GM19043 (cell line): Measurements from ENCODE around the gene DLGAP3.

Experiments
- ATAC-seq: cut with Tn5 transposase; IDR thresholded peaks from one replicate; pipeline ENCODE4 v1.9.1; 2021; ENCODE audit warnings: low read depth; ENCODE audit not compliant: unreplicated experiment

Gene DLGAP3

DNA sequence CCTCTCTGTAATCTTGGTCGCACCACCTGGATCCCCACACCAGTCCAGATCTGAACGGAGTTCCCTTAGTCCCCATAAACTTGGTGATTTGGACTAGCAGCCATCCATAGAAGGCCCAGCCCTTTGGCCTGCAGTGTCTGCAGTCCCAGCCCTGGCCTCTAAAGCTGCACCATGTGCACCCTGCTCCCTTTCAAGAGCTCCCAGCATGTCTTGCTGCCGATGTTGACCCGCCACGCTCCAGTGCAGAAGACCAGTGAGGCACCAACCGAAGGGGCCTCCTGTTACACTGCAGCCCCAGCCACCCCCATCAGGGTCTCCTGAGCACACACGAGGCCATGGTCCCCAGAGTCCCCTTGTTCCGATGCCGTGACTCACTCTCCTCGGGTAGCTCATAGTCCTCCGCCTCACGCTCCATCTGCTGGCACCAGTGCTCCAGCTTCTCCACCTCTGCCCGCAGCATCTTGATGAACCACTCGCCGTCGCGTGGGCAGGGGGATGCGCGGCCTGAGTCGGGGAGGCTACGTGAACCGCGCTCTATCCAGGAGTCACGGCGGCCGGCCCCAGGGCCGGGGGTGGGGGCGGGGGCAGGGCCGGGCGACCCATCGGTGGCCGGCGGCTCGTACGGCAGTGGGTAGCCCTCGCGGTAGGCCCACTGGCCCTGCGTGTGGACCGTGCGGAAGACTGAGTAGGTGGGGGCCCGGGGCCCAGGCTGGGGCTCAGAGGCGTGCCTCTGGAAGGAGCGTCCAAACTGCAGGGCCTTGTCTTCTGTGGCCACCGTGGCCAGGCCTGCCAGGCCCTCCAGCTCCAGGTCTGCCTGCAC is 61.0 kb downstream of the DLGAP3 start:
- no peak for ATAC-seq

DNA sequence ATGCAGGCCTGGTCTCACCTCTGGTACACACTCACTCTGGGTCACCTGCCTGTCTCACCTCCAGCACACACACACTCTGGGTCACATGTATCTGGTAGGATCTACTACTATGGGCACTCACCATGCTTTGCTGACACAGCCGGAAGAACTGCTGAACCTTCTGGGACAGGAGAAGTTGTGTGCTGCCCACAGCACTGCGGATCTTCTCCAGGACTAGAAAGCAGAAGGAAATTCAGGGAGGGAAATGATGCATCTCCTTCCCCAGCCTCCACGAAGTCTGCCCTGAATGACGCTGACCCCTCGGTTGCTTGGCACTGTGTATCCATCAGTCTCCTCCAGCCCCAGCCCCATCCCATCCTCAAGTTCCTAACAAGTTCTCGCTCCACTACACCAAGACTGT is 62.0 kb downstream of the DLGAP3 start:
- no peak for ATAC-seq

DNA sequence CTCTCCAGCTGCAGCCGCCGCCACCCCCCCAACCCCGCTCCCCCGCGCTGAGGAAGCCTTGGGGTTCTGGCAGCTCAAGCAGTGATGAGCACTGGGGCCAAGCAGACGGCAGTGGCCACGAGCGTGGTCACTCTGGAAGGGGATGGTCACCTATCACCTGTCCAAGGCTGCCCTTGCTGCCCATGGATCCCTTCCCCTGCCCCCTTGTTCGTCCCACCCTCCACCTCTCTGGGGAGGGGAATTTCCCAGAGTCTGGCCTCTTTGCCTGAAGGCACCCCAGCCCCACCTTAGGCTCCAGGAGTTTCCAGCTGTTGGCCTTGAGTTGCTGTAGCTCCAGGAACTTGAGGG is 62.7 kb downstream of the DLGAP3 start:
- ATAC-seq: no peak

DNA sequence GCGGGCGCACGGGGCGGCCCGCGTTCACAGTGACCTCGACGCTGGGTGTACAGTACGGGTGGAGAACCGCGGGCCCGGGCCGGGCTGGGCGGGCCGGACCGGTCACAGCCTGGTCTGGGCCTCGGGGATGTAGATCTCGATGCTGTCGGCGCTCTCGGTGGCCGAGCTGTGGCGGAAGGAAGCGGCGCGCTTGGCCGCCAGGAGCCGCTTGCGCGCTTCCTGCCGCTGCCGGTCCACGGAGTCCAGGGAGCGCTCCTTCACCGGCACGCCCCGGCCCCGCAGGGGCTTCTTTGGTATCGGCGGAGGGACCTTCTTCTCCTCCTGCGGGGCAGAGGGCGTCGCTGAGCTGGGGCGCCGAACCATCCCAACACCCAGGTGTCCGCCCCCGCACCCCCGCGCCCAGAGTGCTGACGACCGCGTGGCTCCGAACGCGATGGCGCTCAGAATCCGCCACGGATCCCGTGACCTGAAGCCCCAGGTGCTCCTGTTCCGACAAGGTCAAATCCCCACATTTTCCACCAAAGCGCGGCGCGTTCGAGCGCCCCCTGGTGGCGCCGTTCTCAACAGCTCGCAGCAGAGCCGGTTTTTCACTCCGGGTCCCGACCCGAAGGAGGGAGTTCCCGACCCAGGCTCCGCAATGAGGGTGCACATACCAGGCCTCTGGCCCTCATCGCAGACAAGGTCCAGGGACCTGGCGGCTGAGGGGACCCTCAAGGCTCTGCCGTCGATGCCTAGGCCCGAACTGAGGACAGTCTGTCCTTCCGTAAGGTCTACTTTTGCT is 63.3 kb downstream of the DLGAP3 start:
- ATAC-seq: peak; percentile 62

DNA sequence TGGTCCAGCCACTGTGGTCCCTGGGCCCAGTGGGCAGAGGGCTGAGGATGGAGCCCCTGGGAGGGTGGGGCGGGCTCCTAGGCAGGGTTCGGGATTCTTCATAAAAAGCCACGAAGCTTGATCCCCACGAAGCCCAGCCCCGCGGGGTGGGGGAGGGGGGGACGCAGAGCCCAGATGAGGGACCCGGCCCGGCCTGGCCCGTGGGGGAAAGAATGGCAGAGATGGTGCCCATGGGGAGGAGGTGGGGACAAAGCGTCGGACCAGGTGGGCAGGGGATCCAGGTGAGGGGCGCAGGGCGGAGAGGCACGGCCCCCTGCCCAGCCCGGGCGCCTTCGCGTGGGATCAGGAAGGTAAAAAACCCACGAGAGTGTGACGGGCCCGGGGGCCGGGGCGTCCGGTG is 63.9 kb downstream of the DLGAP3 start:
- ATAC-seq: peak; percentile 7

DNA sequence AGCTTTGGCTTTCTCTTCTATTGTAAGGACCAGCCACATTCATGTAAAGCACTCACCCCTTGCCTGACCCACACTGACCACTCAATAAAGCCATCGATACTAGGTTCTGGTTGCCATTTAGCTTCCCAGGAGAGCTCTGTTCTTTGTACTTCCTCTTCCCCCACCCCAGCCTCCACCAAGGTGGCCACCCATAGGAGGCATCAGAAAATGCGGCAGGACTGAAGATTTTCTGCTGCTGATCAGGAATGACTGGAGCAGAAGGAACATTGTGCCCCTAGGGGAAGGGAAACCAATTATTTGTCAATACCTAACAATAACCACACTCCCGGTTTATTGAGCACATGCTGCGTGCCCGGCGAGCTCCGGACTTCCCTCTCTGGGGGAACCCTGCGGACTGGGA is 64.7 kb downstream of the DLGAP3 start:
- ATAC-seq: no peak

DNA sequence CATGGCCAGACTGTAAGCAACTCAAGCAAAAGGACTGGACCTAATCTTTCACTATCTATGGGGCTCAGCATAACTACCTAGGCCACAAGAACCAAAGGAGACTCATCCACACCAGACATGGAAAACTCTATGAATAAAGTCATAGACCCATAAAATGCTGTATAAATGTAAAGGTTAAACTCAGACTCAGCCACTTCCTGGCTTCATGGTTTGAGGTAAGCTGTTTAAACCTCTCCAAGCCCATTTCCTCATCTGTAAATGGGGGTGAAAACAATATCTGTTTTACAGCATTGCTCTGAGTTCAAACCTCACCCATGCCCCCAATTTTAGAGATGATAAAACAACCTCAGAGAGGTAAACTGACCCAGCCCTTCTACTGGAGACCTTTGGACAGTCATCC is 65.9 kb downstream of the DLGAP3 start:
- ATAC-seq: no peak

DNA sequence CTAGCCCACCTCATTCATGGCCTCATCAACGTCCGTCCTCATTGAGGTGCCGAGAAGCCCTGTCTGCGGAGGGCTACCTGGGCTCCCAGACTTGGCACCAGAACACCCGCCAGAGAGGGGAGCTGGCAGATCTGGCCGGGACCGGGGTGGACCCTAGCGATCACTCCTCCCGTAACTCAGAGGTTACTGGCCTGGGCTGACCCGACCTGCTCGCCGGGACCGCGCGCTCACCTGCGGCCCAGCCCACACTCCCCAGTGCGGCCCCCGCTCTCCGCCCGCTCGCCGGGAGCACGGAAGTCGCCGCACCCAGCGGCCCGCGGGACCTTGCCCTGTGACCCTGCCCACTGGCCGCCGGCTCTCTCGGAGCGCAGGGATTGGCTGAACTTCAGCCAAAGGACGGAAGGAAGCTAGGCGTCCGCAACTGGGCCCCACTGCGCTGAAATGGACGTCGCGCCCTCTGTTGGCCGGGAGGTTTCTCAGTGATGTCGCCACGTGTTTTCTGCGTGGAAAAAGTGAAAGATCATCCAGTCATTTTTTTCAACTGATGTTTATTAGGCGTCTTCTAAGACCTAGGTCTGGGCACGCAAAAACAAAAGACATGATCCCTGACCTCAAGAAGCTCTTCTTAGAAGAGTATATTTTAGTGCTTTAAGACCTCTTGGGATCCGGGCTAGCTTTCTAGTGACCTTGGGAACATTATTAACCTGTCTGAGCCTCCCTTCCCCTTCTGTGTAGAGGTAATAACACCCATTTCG is 69.8 kb downstream of the DLGAP3 start, which contains the start of gene SMIM12:
SMIM12 (minus strand) TSS at position 304 of the 755 bp plus-strand sequence. CDS start 3,772 bp downstream, outside the sequence.
- ATAC-seq: peak; percentile 99

DNA sequence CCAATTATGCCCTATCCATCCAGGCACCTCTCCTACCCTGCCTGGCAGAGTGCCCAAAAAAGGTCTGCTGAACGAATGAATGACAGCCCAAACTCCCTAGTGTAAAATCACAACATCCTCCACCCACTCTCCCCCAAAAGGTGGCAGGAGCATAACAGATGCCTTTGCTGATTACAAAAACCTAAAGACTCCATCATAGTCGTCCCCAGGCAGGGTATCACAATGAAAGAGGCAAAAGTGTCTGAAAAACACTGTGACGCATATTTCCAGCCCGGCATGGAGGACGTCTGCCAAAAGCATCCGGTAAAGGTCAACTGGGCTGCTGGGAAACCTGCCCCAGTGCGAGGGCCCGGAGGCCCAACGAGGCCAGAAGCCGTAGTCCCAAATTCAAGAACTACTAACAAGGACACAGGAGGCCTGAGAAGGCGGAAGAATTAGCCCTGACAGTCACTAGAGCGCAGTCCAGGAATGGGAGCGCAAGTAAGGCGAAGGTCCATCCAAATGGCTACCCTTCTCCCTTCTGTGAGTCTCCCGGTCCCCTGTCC is 70.5 kb downstream of the DLGAP3 start:
- ATAC-seq: peak; percentile 8

DNA sequence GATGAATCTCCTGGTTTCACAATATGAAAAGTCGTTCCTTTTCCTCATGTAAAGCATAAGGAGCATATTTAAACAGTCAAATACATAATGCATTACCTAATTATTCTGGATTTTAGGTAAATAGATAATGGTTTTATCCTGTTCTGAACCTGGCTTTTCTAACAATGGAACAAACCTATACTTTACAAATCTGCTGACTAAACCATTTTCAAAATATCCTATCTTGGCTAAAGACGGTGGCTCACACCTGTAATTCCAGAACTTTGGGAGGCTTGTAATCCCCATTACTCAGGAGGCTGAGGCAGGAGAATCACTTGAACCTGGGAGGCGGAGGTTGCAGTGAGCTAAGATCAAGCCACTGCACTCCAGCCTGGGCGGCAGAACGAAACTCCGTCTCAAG is 72.8 kb downstream of the DLGAP3 start:
- no peak for ATAC-seq

DNA sequence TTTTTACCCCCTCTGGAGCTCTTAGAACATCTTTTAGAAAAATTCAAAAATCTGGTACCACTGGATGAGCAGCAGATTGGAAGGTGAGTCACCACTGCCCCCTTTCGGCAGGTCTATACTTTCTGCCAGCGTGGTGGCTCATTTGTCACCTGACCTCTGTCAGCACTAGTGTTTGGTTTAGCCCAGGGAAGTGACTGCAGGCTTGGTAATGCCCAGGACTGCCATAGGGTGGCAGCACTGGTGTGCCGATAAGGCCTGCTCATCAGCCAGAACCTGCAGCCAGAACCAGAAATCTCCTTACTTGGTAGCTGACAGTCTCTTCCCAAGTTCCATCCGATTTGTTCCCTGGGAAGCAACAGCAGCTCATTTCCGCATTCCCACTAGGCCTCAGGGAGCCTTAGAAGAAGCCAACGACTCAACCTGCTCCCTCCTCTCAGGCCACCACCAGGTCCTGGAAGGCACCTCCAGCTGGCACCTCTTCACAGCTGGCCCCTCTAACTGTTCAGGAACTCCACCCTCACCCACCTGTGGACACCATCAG is 76.7 kb downstream of the DLGAP3 start:
- peak; percentile 95 for ATAC-seq

DNA sequence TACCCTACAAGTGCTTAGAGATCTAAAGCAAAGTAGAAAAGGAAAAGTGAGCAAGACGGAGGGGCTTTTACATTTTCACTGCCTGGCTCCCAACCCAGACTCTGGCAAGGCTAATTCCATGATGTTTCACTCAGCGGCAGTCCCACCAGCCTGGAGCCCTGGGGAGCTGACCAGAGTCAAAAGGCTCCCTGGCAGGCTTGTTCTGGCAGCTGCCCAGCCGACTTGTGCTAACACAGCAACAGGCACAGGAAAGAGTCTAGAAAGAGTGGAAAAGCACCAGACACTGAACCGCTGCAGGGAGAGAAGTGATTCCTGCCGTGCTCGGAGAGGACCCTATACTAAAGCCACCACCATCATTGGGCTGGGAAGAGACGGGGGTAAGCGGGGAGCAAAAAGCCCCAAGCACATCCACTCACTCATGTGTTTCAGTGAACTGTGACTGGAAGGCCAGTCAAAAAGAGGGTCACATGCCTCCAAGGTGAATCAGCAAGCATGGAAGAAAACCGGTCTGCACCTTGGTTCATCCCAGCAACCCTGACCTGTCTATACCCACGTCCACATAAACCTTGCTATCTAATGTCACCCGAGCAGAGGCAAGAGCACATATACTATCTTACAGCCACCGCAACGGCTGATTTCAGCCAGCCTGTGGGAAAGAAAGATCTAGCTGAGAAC is 77.9 kb downstream of the DLGAP3 start:
- no peak for ATAC-seq

DNA sequence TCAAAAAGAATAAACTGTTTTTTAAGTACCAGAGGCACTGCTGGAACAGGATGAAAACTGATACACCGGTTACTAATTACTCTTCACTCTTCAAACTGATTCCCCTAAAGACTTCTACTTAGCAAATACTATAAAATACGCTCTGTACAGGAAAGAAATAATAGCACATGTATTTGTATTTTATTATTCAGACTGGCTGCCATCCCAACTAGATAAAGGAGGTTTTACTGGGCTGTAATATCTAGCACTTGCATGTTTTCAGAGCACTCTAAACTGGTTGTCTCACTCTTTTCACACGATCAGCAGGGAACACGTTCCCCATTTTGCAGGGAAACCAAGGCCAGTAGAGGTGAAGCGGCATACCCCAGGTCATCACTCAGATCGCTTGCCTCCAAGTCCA is 79.1 kb downstream of the DLGAP3 start:
- ATAC-seq: no peak

DNA sequence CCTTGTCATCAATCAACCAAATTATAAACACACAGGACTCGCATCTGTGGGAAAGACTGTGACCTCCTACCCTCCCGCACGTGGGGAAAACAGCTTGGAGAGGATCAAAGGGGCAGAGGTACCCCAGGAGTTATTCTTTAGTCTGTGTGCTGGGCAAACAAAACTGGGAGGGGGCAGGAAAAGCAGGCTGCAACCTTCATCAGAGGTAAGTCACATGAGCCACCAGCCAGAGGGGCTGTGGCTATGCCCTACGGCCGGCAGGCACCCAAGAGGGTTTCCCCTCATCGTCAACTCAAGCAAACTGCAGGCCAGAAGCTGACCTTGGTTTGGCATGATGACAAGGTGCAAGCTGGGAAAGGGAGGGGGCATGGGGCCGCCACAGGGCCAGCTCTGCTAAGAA is 82.4 kb downstream of the DLGAP3 start:
- ATAC-seq: no peak

DNA sequence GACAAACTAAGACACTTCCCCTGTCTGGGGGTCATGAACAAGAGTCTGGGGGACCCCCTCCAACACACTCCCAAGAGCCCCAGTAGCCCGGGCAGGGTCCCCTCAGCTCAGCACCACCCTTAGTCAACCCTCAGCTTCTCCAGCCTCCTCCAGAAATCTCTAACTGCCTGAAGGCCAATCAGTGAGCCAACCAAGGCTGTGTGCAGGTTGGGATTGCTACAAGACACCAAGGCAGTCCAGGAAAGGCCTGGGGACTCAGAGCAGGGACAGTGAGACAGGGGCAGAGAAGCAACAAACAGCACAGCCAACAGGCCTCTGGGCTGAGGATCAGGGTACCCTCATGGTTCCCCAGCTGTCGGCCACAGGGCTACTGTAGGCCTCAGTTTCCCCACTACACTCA is 83.2 kb downstream of the DLGAP3 start:
- no peak for ATAC-seq

DNA sequence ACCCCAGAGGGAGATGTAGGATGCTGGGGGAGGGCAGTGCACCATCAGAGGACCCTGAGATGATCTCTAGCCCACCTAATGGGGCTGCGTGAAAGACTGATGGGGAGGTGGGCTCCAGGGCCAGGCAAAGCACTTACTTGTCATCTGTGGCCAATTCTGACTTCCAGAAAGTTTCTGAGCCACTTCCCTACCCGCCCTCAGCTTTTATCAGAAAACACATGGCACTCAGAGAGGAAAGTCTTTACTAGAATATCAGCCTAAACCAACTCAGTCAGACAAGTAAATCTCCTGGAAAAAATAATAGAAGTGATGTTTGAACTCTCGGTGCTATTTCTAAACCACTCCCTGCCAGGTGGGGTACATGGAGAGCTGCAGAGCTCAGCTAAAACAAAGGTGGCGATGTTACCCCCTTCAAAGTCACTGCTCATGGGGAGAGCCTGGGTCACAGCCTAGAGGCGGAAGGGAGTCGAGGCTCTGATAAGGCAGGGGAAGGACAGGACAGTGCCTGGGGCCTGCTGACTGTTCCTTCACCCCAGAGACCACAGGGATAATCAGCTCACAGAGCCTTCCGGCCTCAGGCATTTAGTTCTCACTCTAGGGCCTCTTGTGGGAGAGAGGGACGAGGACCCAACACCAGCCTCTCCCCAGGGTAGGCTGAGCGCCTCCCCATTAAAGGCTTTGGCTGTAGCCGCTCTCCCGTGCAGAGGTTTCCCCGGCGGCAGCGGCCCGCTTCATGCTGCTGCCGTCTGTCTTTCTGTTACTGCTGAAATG is 84.1 kb downstream of the DLGAP3 start:
- ATAC-seq: no peak

DNA sequence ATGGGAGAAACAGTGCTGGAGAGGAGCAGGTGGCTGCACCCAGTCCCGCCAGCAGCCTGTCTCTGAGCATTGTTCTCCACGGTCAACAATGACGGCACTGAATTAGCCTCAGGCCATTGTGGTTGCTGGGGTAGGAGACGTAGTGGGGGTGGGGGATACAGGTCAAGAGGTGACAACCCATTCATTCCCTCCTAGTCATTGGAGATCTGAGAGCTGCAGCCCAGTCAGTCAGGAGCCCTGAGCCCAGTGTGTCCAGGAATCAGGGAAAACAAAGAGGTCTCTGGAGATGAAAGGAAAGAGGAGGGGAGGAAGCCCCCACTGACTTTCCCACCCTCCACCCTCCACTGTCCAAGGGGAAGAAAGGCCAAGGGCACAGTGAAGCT is 85.2 kb downstream of the DLGAP3 start:
- no peak for ATAC-seq

DNA sequence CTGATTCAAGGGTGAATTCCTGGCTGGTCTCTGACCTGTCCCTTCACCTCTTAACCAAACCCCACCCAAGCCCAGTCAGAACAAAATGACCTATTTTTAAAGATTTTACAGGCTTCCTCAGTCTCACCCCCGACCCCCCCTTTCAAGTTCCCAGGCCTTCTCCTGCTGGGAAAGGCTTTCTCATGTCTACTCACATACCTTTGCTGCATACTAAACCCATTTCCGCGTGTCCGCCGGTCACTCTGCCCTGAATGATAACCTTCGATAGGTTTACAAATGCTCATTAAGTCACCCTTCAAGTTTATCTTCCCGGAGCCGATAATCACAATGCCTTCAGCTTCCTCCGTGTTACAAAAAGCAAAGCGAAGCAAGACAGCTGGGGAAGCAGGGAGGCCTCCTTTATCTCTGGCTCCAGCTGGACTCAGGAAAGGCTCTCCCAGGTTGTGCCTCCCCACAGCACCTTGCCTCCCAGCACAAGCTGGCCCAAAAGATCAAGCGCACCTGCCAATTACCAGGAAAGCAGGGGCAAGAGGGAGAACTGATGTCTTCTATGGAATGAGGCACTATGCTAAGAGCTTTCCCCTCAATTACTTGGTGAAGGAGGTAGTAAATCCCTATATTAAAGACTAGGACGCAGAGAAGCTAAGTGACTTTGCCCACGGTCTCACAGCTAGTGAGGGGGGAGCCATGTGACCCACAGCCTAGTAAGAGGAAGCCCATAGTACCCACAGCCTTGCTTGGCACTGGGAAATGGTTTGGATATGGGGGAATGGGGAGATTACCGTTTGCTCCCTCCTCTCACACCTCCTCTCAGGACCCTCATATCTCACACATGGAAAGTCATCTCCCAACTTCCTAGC is 85.8 kb downstream of the DLGAP3 start:
- ATAC-seq: no peak
